Stomach (tissue), 9 donors: ENCODE data around the gene LY6G5B. TPM values are rescaled to one million over a fixed set of nuclear protein-coding genes. Genes with fewer than 3 reads are reported as not detected.

Experiments
- DNase-seq, 2 donors: peaks; one replicate each; pipeline versions ENCODE4 v3.0.0 to v3.0.0-alpha.2; 2013 to 2019
- H3K27ac ChIP-seq, 5 donors: fragments of 200-600 bp in 4 of 5; sonication (generic) in 4 of 5; one replicate each; pipeline ENCODE4 v1.5.1; 2013 to 2019; ENCODE audit warnings: mild to moderate bottlenecking in 1 of 5, moderate library complexity in 1 of 5
- H3K27me3 ChIP-seq, 3 donors: fragments of 200-600 bp; sonication (generic); one replicate each; pipeline ENCODE4 v1.5.1; 2017 to 2019; ENCODE audit warnings: mixed run types in 1 of 3
- H3K36me3 ChIP-seq, 4 donors: fragments of 200-600 bp; sonication (generic); 1 replicate in 3 of 4; 2 replicates in 1 of 4; pipeline ENCODE4 v1.5.1; 2016 to 2019
- H3K4me1 ChIP-seq, 4 donors: fragments of 200-600 bp; sonication (generic); one replicate each; pipeline ENCODE4 v1.5.1; 2016 to 2019
- H3K4me3 ChIP-seq, 4 donors: fragments of 200-600 bp; sonication (generic) in 3 of 4; one replicate each; pipeline ENCODE4 v1.5.1; 2016 to 2019; ENCODE audit warnings: mild to moderate bottlenecking in 1 of 4
- H3K9me3 ChIP-seq, 4 donors: fragments of 200-600 bp; sonication (generic); one replicate each; pipeline ENCODE4 v1.5.1; 2016 to 2019
- EP300 ChIP-seq: sonication (generic); formaldehyde crosslinking; IDR thresholded peaks from one replicate; pipeline ENCODE4 v1.6.1; 2017; ENCODE audit warnings: antibody characterized with exemption
- POLR2A ChIP-seq, 4 donors: fragments of 450-650 bp; IDR thresholded peaks; one replicate each; pipeline ENCODE4 v1.6.1; 2016; ENCODE audit warnings: antibody characterized with exemption in 4 of 4, control low read depth in 2 of 4, mild to moderate bottlenecking in 1 of 4, moderate library complexity in 1 of 4
- POLR2AphosphoS5 ChIP-seq, 3 donors: sonication (generic); formaldehyde crosslinking; IDR thresholded peaks; one replicate each; pipeline ENCODE4 v1.6.1; 2016; ENCODE audit warnings: antibody characterized with exemption in 3 of 3
- WGBS, 5 donors: extraction: QIAGEN DNeasy Blood & Tissue Kit in 3 of 5; methylation state at CpG; one replicate each; pipeline versions ENCODE4 v1.1.5 to v1.1.7; 2013 to 2018; 5-methylcytosine and 5-hydroxymethylcytosine counted together
- intact Hi-C: fragments of 100-400 bp; cut with DNase I; formaldehyde crosslinking; loops from one replicate; pipeline ENCODE4 v1.15.1; 2023; ENCODE audit warnings: low total_unique reads
- polyA plus RNA-seq, 3 donors: library from polyadenylated mRNA; stranded (reverse); fragments of 200-250 nt; gene quantifications; one replicate each; pipeline ENCODE4 v1.2.3, GENCODE V29; 2013
- total RNA-seq, 5 donors: library from RNA; depleted of rRNA; stranded (reverse); fragments of >200 nt; gene quantifications; one replicate each; pipeline versions ENCODE4 v1.1.0 to v1.2.3, GENCODE V29; 2014 to 2016
- TF ChIP-seq, protein P1 (sequence below), 7 experiments: fragments of 450-650 bp in 4 of 7; fragments of 200-600 bp in 3 of 7; sonication (generic) in 3 of 7; IDR thresholded peaks; one replicate each; pipeline ENCODE4 v1.5.1; 2016 to 2019; ENCODE audit warnings: antibody characterized with exemption in 7 of 7, control low read depth in 2 of 7, mild to moderate bottlenecking in 1 of 7
- donor health status: healthy with polysubstance abuse.
- donor health status: Bipolar disorder and iron deficiency.
- donor health status: healthy.

The LY6G5B gene
- total and polyA plus RNA-seq, 8 donors = 0.44 to 17.1 (median 4.7) TPM; not detected in 1

DNA sequence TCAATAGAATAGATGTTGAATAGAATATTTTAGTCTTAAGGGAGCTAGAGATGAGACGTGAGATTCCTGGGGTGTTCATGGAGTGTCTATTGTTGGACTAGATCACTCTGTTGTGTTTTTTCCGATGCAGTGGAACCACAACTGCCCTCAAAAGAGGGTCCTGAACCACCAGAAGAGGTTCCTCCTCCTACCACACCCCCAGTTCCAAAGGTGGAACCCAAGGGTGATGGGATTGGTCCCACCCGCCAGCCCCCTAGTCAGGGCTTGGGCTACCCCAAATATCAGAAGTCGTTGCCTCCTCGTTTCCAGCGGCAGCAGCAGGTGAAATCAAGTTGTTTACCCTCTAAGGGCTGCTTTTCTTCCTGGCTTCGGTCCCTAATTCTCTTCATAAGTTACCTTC lies 40.8 kb upstream of the LY6G5B start:
- Histone ChIP-seq H3K36me3 (peaks cover 99 to 100% (median 100%) of the 10 kb centered on the region in 4 donors), H3K4me1 (peaks cover 0 to 4% (median 0%) of the 10 kb centered on the region in 4 donors), H3K27me3 (no peaks in the 10 kb centered on the region), H3K9me3 (no peaks in the 10 kb centered on the region), H3K4me3 (no peak overlapping the region), H3K27ac (no peak overlapping the region)
- intact Hi-C loops = no loop called here
- DNase-seq = no peak
- WGBS, 5 donors = 80 to 92% (median 91%) methylated on average over 7 of the region's 7 CpGs
- TF ChIP-seq POLR2AphosphoS5 (IDR thresholded peaks at IDR 0.05) (no peak), POLR2A (IDR thresholded peaks at IDR 0.05) (no peak)
- TF ChIP-seq, protein P1, sequence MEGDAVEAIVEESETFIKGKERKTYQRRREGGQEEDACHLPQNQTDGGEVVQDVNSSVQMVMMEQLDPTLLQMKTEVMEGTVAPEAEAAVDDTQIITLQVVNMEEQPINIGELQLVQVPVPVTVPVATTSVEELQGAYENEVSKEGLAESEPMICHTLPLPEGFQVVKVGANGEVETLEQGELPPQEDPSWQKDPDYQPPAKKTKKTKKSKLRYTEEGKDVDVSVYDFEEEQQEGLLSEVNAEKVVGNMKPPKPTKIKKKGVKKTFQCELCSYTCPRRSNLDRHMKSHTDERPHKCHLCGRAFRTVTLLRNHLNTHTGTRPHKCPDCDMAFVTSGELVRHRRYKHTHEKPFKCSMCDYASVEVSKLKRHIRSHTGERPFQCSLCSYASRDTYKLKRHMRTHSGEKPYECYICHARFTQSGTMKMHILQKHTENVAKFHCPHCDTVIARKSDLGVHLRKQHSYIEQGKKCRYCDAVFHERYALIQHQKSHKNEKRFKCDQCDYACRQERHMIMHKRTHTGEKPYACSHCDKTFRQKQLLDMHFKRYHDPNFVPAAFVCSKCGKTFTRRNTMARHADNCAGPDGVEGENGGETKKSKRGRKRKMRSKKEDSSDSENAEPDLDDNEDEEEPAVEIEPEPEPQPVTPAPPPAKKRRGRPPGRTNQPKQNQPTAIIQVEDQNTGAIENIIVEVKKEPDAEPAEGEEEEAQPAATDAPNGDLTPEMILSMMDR (IDR thresholded peaks at IDR 0.05) = no peak

GRCh38 chr6:31630177-31630934 lies 39.4 kb upstream of the LY6G5B start:
- no peak overlapping the region for H3K4me3 ChIP-seq
- peaks cover 99 to 100% (median 100%) of the 10 kb centered on the region in 4 donors for H3K36me3 ChIP-seq
- intact Hi-C loops = no loop called here
- no peak overlapping the region for H3K27ac ChIP-seq
- no peaks in the 10 kb centered on the region for H3K4me1 ChIP-seq
- H3K27me3 ChIP-seq = no peaks in the 10 kb centered on the region
- TF ChIP-seq, protein P1 (IDR thresholded peaks at IDR 0.05) = no peak
- no peak for TF ChIP-seq EP300
- no peak for TF ChIP-seq POLR2AphosphoS5 (IDR thresholded peaks at IDR 0.05)
- TF ChIP-seq POLR2A (IDR thresholded peaks at IDR 0.05) = no peak
- H3K9me3 ChIP-seq = no peaks in the 10 kb centered on the region
- DNase-seq = no peak
- WGBS, 5 donors = 89 to 93% (median 93%) methylated on average over 25 of the region's 25 CpGs

GRCh38 chr6:31631209-31631608 lies 38.6 kb upstream of the LY6G5B start:
- Histone ChIP-seq H3K4me3 (no peak overlapping the region), H3K4me1 (no peaks in the 10 kb centered on the region), H3K9me3 (no peaks in the 10 kb centered on the region), H3K36me3 (peaks cover 99 to 100% (median 100%) of the 10 kb centered on the region in 4 donors), H3K27me3 (no peaks in the 10 kb centered on the region), H3K27ac (no peak overlapping the region)
- no peak for DNase-seq
- 86 to 98% (median 87%) methylated on average over 7 to 16 of the region's 16 CpGs for WGBS, 5 donors
- intact Hi-C loops = no loop called here
- TF ChIP-seq POLR2AphosphoS5 (IDR thresholded peaks at IDR 0.05) (no peak), EP300 (no peak)

GRCh38 chr6:31631681-31632278 lies 38.0 kb upstream of the LY6G5B start:
- Histone ChIP-seq H3K36me3 (peaks cover 99 to 100% (median 100%) of the 10 kb centered on the region in 4 donors), H3K9me3 (no peaks in the 10 kb centered on the region), H3K27me3 (no peaks in the 10 kb centered on the region), H3K4me1 (no peaks in the 10 kb centered on the region), H3K4me3 (no peak overlapping the region), H3K27ac (no peak overlapping the region)
- WGBS, 5 donors = 85 to 91% (median 89%) methylated on average over 27 to 32 of the region's 32 CpGs
- intact Hi-C loops = no loop called here
- no peak for TF ChIP-seq POLR2A (IDR thresholded peaks at IDR 0.05)
- TF ChIP-seq POLR2AphosphoS5 (IDR thresholded peaks at IDR 0.05) = no peak
- TF ChIP-seq, protein P1 (IDR thresholded peaks at IDR 0.05) = no peak
- TF ChIP-seq EP300 = no peak
- DNase-seq = no peak
